ENCODE results near the gene WFDC2. TPM values are rescaled to one million over a fixed set of nuclear protein-coding genes. Genes with fewer than 3 reads are reported as not detected.

WFDC2 gene
- total RNA-seq, 1 donor from 2014 or later = 0.95 TPM

DNA sequence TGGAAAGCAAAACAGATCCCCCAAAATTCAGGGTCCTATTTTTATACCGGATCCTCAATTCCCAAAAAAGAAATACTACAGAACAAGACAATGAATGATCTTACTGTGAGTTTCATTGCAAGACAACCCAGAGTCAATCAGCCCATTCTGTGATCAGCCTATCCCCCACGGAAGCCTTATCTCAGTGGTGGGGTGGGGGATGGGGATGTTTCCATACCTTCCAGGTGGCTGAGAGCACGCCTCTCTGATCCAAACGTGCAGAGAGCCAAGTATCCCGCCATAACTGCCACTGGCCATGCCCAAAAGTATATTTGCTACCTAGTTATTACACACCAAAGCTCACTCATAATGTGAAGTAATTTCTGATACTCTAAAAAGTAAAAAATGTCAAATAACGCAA is 15.1 kb downstream of the WFDC2 start:
- ATAC-seq (no peak), DNase-seq (ENCODE audit: missing footprints) (no peak)
- intact Hi-C loops (cut with DNase I) = no loop called here

DNA sequence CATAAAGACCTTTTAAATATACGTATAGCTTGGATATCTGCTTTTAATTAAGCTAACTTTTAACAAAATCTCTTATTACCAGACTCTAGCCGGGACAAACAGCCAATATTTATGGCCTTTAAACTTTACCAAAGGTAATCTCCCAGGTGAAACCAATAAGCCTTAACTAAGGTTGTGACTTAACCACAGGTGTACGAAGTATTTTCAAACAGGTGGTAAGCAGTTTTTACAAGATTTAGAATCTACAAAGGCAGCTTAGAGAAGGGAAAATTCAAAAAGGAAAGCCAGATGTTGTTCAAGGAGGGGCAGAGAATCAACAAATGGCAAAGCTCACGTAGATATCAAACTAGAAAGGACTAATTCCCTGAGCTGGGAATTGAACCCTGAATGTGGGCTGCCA is 15.8 kb downstream of the WFDC2 start:
- intact Hi-C loops (cut with DNase I) = no loop called here
- ATAC-seq (no peak), DNase-seq (ENCODE audit: missing footprints) (no peak)

DNA sequence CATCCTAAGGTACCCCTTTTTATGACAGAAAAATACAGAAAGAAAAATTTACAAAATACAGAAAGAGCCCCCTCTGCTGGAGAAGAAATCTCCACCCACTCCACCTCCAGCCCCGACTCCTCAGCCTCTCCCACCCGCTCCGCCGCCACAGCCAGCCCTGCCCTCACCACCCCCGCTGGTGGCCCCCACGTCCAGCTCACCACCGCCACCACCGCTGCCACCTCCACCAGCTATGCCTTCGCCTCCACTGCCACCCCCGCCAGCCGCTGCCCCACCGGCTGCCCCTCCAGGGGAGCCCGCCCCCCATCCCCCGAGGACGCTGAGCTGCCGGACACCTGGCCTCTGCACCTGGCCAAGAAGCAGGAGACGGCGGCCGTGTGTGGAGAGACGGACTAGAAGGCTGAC is 17.7 kb downstream of the WFDC2 start:
- DNase-seq (ENCODE audit: missing footprints) (no peak), ATAC-seq (no peak)
- intact Hi-C loops (cut with DNase I) = no loop called here

DNA sequence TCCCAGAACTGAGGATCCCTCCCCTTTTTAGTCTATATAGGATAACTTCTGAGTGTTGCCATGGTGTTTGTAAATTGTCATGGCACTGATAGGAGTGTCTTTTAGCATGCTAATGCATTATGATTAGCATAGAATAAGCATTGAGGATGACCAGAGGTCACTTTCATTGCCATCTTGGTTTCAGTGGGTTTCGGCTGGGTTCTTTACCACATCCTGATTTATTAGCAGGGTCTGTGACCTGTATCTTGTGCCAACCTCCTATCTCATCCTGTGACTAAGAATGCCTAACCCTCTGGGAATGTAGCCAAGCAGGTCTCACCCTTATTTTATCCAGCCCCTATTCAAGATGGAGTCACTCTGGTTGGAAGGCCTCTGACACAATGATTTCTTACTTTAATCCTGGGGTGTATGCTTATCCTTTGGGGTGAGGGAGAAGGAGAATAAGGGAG is 19.6 kb downstream of the WFDC2 start:
- intact Hi-C loops (cut with DNase I) = no loop called here
- DNase-seq (ENCODE audit: missing footprints) (no peak), ATAC-seq (no peak)

DNA sequence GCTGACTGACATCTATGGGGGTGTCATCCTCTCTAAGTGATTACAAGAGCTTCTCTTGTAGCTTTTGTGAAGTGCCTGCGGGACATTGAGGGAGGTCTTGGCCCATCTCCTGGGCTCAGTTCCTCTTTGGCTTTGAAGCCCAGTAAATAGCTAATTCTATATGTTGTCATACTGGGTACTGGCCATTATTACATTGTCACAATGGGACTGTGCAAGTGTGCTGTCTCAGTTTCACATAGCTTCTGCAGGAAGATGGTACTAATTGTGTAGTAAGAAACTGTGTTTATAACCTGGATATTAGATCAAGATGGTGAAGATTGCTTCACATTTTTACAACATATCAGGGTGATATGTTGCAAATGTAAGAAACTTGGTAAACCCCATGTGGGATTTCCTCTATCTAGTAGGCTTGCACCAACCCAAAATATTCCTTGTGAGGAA is 26.0 kb downstream of the WFDC2 start:
- no peak for DNase-seq (ENCODE audit: missing footprints)
- ATAC-seq = no peak
- intact Hi-C loops (cut with DNase I) = no loop called here

DNA sequence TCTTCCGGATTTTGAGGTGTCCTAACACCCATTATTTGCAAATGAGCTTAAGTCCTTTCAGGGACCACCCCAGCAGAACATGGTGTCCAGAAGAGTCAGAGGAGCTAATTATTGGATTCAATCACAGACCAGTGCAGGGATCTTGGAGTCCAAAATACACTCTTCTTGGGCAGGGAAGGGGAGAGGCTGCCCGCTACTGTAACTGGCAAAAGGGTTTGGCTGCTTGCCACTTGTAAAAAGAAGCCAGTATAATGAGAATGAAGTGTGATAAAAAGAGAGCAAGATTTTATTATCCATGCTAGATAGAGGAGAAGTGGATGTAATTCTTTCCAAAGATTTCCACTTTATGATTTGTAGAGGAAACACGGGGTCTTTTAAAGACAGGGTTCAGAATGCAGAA is 26.6 kb downstream of the WFDC2 start:
- intact Hi-C loops (cut with DNase I) = no loop called here
- DNase-seq (ENCODE audit: missing footprints) (no peak), ATAC-seq (no peak)

DNA sequence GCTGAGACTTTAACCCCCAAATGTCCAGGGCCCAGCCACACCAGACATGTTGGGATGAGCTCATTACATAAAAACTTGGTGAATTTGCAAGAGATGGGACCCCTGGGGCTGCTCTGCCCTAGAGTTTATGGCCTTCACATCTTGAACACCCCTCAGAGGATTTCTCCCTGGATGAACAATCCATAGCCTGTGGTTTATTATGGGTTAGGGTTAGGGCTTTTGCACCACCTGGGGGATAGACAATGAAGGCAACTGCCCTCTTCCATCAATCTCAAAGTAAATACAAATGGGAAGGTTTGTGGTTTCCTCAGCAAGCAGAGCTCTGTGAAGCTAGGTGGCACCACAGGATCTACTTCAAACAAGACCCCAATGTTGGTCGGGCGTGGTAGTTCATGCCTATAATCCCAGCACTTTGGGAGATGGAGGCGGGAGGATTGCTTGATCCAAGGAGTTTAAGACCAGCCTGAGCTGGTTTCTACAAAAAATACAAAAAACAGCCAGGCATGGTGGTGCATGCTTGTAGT is 28.5 kb downstream of the WFDC2 start:
- ATAC-seq (no peak), DNase-seq (ENCODE audit: missing footprints) (no peak)
- intact Hi-C loops (cut with DNase I) = no loop called here

DNA sequence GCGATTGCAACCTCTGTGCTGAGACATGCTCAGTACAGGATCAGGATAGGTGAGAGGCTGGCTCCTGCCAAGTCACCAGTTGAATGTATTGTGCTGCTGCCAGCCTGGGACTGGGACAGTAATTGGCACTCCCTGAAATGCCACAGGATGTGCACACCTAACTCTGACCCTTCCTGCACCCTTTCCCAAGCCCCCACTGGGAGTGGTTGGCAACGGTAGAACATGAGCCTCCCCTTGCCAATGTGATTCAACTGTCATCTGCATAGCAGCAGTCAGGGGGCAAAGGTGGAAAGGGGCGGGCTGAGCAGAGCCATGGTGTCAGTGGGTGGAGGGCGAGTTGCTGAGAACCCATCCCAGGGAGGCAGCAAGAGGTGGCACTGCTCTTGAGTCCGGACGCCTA is 30.5 kb downstream of the WFDC2 start:
- intact Hi-C loops (cut with DNase I) = no loop called here
- ATAC-seq (no peak), DNase-seq (ENCODE audit: missing footprints) (no peak)

DNA sequence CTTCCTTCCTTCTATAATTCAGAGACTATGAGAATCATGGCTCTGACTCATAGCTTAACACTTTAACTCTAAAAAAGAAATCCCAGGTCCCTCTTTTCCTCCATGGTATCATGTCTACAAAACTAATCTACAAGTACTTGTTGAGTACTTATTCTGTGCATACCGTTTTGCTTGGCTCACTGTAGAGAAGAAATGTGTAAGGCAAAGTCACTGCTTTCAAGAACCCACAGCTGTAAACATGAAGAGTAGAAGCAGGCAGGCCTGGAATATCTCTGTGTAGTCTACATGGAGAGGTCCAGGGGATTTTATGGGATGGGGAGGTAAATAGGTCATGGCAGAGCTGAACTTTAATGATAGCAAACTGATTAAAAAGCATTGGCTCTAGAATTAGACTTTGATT is 32.0 kb downstream of the WFDC2 start:
- DNase-seq (ENCODE audit: missing footprints) = no peak
- ATAC-seq = no peak
- intact Hi-C loops (cut with DNase I) = no loop called here

DNA sequence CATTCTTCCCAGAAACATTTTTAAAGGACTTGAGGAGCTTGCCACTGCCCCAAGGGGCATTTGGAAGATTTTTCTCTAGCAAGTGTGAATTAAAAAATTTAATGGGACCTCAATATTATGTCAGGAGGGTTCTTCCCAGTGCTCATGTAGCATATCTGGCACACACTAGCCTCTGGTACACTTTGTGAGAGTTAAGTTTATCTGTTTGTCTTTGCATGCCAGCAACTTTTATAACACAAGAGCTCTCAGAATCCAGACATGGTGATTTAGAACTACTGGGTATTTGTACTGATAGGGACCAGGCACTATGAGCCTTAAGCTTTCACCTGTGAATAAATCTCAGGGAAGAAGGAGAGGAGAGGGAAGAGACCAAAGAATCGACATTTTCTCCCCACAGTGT is 33.0 kb downstream of the WFDC2 start:
- no peak for DNase-seq (ENCODE audit: missing footprints)
- ATAC-seq = no peak
- intact Hi-C loops (cut with DNase I) = no loop called here

DNA sequence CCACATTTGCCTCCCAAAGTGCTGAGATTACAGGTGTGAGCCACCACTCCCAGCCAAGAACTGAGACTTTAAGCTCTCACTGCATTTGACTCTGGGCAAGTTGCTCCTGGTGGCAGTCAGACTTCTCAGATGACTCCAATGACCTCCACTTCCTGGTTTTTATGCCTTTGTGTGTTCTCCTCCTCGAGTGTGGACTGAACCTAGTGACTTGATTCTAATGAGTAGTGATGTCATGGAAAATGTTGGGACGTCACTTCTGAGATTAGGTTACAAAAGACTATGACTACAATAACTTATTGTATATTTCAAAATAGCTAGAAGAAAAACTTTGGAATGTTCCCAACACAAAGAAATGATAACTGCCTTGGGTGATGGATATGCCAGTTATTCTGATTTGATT is 33.9 kb downstream of the WFDC2 start:
- no peak for ATAC-seq
- intact Hi-C loops (cut with DNase I) = no loop called here
- no peak for DNase-seq (ENCODE audit: missing footprints)

DNA sequence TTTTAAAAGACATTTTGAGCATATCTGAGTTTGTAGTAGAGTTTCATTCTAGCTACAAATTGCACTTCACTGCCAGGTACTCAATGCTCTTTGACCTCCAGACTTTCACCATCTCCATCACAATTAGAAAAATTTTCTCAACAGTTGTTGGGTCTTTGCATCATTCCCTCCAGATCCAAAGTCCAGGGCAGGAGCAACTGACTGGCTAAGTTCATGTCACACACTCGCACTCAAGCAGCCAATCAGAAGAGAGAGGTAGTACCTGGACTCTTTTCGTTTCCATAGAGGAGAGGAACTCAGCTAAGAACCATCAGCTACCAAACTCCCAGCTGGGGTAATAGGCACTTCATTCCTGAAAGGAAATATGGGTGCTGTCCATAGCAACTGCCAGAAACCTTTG is 36.8 kb downstream of the WFDC2 start:
- no peak for DNase-seq (ENCODE audit: missing footprints)
- intact Hi-C loops (cut with DNase I) = no loop called here
- ATAC-seq = no peak

DNA sequence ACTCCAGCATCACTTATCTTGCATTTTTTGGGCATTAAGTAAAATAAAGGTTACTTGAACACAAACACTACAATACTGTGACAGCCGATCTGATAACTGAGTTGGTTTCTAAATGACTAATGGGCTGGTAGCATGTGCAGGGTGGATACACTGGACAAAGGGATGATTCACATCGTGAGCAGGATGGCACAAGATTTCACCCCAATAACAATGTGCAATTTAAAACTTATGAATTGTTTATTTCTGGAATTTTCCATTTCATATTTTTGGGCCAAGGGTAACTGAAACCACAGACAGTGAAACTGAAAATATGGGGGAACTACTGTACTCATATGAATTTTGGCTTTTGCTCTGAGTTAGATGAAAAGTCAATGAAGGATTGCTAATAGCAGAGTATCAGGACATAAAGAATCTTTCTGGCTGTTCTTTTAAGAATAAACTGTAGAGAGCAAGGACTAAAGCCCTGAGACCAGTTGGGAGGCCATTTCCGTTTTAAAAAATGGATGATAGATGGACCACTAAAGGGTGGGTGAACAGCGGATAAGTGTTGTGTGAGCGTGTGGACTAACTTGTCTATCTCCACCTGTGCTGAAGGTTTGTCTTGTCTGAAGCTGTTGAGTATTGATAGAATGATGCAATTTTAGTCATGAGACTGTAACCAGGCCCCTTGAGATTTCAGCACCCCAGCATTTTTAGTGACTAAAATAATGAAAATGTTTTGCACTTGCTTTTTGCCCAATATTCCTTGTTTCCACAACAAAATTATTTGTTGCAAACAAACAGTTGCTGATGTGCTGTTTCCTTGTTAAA is 37.7 kb downstream of the WFDC2 start:
- intact Hi-C loops (cut with DNase I) = no loop called here
- DNase-seq (ENCODE audit: missing footprints) (no peak), ATAC-seq (no peak)

DNA sequence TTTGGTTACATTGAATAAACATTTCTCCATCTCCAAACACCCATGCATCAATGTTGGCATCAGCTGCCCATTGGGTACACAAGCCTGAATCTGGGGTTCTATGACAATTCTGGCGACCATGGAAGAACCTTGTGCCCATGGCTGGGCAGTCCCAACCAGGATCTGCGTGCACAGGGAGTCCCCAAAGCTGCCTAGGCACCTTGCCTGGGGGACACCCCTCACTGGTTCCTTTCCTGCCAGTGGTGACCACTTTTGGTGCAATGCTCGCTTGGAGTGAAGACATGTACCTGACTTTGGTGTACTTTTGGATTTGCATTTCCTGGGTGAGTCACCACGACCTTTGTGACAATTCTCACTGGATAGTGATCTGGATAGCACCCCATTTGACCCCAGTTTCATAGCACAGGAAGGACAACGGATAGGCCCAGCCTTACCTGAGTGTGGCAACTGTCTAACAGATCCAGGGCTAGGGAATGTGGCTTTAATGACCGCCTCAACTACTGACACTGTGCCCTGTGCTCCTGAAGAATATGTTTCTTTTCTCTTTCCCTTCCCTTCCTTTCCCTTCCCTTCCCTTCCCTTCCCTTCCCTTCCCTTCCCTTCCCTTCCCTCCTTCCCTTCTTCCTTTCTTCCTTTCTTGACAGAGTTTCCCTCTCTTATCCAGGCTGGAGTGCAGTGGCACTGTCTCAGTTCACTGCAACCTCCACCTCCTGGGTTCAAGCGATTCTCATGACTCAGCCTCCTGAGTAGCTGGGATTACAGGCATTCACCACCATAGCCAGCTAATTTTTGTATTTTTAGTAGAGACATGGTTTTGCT is 38.7 kb downstream of the WFDC2 start:
- ATAC-seq = no peak
- intact Hi-C loops (cut with DNase I) = no loop called here

DNA sequence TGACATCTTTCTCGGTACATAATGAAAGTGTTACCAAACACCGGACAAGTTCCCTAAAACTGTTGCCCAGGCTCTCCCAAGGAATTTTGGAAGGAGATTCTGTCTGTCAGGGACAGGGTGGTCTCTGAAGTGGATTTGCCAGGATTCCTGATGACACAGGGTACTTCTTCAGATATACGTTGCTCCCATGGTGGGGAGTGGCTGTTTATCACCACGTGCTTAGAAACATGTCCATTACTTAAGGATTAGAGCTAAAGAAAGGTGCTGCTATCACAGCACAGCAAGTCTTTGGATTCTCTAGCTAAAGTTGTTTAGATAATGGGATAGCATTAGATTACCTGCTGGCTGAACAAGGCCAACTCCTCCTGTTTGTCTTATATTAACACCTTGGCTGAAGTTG is 39.5 kb downstream of the WFDC2 start:
- DNase-seq (ENCODE audit: missing footprints) = no peak
- ATAC-seq = no peak
- intact Hi-C loops (cut with DNase I) = no loop called here

More for the DNA sequence above, 38.7 kb downstream of the WFDC2 start:
- DNase-seq (ENCODE audit: missing footprints) = no peak

DNA sequence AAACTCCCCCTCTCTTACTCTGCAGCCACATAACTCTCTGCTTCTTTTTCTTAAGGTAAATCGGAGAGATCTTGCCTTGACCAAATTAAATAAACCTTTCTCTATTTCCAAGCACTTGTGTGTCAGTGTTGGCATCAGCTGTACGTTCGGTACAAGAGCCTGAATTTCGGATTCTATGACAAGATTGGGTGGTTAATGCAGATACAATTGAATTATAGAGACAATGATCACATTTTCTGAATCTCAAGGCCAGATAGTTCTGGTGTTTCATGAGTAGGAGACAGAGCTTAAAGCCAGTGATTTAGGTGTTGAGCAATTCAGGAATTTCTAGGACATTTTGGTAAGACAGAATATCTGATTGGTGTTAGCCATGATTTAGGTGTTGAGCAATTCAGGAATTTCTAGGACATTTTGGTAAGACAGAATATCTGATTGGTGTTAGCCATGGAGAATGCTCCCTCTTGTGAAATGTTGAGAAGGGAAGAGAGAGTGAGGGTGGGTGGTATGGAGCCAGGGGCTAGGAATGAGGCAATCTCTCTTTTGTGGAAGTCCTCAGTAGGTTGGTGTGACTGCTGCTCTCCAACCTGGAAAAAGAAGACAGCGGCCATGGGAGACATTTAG is 40.8 kb downstream of the WFDC2 start:
- DNase-seq (ENCODE audit: missing footprints) = no peak
- no peak for ATAC-seq
- intact Hi-C loops (cut with DNase I) = no loop called here

DNA sequence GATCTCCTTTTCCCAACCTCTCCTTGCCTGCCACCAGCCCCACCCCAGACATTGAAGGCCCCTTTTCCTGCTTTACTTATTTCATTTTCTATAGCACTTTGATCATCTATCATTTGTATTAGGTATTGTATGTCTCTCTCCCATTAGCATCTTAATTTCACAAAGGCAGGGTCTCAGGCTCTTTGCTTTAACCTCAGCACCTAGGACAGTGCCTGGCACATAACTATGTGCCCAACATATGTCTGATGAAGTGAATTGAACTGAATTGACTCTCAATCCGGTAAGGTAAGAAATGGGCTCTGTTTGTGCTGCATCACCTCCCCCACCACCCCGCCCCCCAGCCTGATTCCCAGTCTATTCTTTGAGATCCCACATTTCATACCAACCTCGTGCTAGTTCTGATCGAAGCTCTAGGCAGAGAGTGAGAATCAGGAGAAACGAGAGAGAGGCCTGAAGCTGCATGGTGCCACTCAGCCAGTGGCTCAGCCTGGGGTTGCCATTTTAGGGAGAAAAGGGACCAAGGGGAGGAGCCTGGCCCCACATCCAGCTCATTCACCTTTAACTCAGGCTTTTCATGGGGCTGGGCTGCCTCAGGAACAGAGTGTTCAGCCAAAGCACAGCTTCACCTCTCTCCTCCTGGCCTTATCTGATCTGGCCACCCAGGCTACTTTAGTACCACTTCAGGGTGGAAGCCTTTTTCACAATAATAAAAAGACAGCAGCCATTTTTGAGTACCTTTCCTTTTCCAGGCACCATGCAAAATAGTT is 45.8 kb downstream of the WFDC2 start, which contains the start of gene SPINT3:
Gene SPINT3 (minus strand): TSS at position 476 of the 767 bp plus-strand sequence. CDS start 14 bp downstream, at position 462.
- intact Hi-C loops (cut with DNase I) = no loop called here
- no peak for ATAC-seq

DNA sequence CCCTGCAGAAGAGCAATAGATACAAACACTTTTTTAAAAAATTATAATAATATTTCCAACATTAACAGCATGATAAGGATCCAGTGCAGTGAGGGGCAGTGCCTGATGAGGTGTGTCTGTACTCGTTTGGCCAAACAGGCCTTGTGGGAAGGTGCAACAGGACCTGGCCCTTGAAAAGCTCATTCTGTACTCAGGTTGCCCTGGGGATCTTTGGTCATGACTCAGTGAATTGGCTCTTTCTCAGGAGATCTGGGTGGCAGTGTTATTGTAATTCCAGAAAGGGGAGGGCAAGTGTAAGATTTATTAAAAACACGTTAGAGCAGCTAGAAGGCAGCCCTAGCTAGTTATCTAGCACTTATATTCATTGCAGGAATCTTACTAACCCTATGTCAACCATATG is 48.7 kb downstream of the WFDC2 start:
- ATAC-seq (no peak), DNase-seq (ENCODE audit: missing footprints) (no peak)
- intact Hi-C loops (cut with DNase I) = no loop called here

More for the DNA sequence above, 45.8 kb downstream of the WFDC2 start, which contains the start of gene SPINT3:
- no peak for DNase-seq (ENCODE audit: missing footprints)

DNA sequence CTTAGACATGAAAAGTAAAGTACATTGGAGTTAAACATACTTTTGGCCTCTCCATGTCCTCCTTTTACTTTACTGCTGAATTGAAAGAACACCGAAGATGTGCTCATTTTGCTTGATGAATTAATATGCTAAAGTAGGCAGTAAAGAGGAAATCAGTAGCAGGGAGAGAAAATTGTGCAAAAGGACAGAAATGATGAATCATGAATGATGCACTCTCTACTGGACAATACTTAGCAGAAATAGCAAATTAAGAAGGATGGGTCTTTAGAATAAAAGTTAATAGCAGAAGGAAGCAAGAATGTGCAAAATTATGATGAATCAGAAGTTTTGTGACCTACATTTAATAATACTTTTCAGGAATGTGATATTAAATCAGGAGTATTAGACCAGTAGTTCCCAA is 54.3 kb downstream of the WFDC2 start:
- intact Hi-C loops (cut with DNase I) = no loop called here
- ATAC-seq = no peak
- DNase-seq (ENCODE audit: missing footprints) = no peak

Data from Right ventricle myocardium inferior (tissue), 1 donor.